Measurements from ENCODE around the gene OR4K13.

Gene OR4K13, protein sequence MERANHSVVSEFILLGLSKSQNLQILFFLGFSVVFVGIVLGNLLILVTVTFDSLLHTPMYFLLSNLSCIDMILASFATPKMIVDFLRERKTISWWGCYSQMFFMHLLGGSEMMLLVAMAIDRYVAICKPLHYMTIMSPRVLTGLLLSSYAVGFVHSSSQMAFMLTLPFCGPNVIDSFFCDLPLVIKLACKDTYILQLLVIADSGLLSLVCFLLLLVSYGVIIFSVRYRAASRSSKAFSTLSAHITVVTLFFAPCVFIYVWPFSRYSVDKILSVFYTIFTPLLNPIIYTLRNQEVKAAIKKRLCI

DNA sequence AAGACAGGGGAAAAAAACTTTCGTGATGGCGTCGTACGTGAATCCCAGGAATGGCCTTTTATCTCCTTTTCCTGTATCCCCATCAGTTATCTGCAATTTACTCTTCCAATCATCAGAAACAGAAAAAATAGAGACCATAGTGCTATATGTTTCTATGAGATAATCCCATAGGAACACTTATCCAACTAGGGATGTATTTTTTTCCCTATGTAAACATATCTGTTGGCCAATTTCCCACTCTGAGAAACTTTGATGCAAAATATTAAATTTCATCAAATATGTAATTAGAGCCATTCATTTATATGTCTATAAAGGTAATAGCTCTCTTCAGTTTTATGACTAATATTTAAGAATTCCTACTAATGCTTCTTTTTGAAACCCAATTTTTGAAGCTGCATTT lies at the start of gene OR4K13:
OR4K13 (minus strand) TSS at position 101 of the 400 bp plus-strand sequence. CDS start 1,280 bp downstream, outside the sequence.
- no peak for TF ChIP-seq GATA2 (IDR thresholded peaks at IDR 0.05; ENCODE audit: low read depth, low read length)
- no peak for TF ChIP-seq GATA3 (IDR thresholded peaks at IDR 0.05; ENCODE audit: low read depth, low read length)

DNA sequence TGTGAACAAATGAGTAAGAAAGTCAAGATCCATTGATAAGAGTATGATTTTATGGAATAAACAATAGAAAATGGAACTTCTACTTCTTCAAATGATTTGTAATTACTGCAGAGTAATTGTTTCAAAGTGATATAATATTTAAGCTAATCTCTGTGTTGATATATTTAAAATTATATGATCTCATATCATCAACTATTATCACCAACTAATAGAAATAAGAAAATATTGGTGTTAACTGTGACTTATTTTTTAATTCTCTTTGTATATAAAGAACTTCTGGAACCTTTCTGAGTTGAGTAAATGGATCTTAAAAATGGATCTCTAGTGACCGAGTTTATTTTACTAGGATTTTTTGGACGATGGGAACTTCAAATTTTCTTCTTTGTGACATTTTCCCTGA lies 23.9 kb upstream of the OR4K13 start, which contains the start of gene OR4L1:
OR4L1 (plus strand) TSS at position 301 of the 400 bp plus-strand sequence; CDS start at position 301, 0 bp downstream.
- TF ChIP-seq GATA2 (IDR thresholded peaks at IDR 0.05; ENCODE audit: low read depth, low read length): no peak
- no peak for TF ChIP-seq GATA3 (IDR thresholded peaks at IDR 0.05; ENCODE audit: low read depth, low read length)

DNA sequence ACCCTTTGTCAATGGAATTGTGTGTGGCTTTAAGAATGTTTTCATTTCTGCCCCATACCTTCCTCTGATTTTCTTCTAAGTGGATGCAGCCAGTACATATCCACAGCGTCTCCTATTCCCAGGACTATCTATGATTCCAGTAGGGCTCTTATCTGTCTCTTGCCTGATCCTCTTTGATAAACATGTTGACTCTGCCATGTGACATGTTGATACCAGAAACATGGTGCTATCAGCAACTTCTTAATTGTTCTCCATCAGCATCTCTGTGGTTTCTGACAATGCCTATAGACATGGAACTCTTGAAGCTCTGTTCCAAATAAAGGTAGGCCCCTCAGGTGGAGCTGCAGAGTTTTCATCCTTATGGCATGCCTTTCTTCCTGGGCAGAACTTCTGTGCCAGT lies 12.4 kb upstream of the OR4K13 start:
- TF ChIP-seq GATA2 (IDR thresholded peaks at IDR 0.05; ENCODE audit: low read depth, low read length) (no peak), GATA3 (IDR thresholded peaks at IDR 0.05; ENCODE audit: low read depth, low read length) (no peak)

DNA sequence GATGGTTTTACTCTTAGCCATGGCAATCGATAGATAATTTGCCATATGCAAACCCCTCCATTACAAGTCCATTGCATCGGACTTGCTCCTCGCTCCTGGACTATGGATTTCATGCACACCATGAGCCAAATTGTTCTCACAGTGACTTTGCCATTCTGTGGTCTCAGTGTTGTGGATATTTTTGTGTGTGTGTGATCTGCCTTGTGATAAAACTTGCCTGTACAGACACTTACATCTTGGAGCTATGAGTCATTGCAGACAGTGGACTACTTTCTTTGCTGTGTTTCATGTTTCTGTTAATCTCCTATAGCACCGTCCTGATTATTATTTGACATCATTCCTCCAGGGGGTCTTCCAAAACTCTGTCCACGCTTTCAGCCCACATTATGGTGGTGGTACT lies 8.4 kb upstream of the OR4K13 start:
- TF ChIP-seq GATA2 (IDR thresholded peaks at IDR 0.05; ENCODE audit: low read depth, low read length) (no peak), GATA3 (IDR thresholded peaks at IDR 0.05; ENCODE audit: low read depth, low read length) (no peak)

DNA sequence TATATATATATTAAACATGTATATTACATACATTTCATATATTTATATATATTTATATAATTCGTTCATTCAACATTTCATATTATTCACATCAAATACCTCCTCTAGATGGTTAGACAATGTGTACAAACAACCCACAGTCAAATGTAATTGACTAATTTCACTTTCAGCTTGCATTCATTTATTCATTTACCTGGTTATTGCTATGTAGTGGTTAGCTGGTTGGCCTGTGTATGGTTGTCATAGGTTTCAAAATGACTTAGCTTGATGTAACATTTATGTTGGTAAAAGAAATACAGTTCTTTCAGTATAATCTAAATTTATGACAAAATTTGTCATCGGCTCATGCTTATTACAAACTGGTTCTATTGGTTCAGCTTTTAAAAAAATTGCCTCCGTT lies 389 bp downstream of the OR4K13 start:
- TF ChIP-seq GATA3 (IDR thresholded peaks at IDR 0.05; ENCODE audit: low read depth, low read length) (no peak), GATA2 (IDR thresholded peaks at IDR 0.05; ENCODE audit: low read depth, low read length) (no peak)

DNA sequence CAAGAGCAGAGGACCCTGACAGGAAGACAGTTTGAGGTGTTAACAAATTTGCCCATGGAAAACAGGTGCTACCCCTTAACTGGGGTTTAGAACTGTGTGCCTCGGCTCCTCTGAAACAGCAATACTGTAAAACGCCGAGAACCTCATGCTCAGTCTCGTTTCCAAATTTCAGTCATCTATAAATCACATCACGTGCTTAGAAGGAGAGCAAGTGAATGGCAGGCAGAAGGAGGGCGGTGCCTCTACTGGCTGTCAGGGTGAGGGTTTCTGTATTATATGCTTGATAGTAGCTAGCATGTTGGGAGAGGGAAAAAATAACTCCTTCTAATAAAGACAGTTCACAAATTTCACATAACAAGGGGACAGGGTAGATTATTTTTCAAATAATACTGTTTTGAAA lies 4.8 kb downstream of the OR4K13 start:
- TF ChIP-seq GATA2 (IDR thresholded peaks at IDR 0.05; ENCODE audit: low read depth, low read length) (no peak), GATA3 (IDR thresholded peaks at IDR 0.05; ENCODE audit: low read depth, low read length) (no peak)

DNA sequence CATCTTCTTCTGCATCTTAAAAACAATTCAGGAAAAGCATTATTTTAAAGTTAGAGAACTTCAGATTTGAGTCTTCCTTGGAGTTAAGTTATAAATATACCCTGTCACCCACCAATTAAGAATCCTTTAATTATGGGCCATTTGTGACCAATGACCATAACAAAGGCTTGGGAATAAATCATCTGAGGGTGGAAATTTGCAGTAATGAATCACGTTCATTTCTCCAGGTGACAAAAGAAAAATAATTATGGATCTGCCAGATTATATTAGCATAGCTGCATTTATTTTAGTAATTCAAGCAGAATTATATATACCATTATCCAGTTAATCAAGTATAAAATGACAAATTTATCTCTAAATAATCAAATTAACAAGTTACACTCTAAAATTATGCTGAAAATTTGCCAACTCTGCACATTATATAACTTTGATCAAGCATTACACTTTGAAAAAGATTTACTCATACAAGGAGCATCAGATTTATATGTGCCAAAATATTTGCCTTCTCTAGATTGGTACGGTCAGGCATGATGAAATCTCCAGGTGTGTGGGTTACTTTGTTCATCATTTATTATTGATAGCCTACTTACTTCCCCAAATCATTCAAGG lies 16.5 kb downstream of the OR4K13 start, which contains the start of gene OR4K14:
OR4K14 (minus strand) TSS at position 51 of the 609 bp plus-strand sequence. CDS start 4,114 bp downstream, outside the sequence.
- TF ChIP-seq GATA3 (IDR thresholded peaks at IDR 0.05; ENCODE audit: low read depth, low read length) (no peak), GATA2 (IDR thresholded peaks at IDR 0.05; ENCODE audit: low read depth, low read length) (no peak)

DNA sequence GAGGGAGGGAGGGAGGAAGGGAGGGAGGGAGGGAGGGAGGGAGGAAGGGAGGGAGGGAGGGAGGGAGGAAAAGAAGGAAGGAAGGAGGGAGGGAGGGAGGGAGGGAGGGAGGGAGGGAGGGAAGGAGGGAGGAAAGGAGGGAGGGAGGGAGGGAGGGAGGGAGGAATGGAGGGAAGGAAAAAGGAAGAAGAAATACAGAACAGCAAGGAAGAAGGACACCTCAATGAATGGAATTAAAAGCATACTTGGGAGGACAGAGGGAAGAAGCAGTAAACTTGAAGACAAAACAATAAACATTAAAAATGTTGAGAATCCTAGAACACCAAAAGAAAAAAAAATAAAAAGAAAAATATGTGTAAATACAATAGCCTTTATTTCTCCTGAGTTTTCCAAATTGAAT lies 27.7 kb downstream of the OR4K13 start:
- no peak for TF ChIP-seq GATA2 (IDR thresholded peaks at IDR 0.05; ENCODE audit: low read depth, low read length)
- TF ChIP-seq GATA3 (IDR thresholded peaks at IDR 0.05; ENCODE audit: low read depth, low read length): no peak

DNA sequence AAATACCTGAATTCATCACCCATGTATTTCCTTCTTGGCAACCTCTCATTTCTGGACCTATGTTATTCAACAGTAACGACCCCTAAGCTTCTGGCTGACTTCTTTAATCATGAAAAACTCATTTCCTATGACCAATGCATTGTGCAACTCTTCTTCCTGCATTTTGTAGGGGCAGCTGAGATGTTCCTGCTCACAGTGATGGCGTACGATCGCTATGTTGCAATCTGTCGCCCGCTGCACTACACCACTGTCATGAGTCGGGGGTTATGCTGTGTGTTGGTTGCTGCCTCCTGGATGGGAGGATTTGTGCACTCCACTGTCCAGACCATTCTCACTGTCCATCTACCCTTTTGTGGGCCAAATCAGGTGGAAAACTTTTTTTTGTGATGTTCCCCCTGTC lies 33.5 kb downstream of the OR4K13 start:
- no peak for TF ChIP-seq GATA2 (IDR thresholded peaks at IDR 0.05; ENCODE audit: low read depth, low read length)
- no peak for TF ChIP-seq GATA3 (IDR thresholded peaks at IDR 0.05; ENCODE audit: low read depth, low read length)

DNA sequence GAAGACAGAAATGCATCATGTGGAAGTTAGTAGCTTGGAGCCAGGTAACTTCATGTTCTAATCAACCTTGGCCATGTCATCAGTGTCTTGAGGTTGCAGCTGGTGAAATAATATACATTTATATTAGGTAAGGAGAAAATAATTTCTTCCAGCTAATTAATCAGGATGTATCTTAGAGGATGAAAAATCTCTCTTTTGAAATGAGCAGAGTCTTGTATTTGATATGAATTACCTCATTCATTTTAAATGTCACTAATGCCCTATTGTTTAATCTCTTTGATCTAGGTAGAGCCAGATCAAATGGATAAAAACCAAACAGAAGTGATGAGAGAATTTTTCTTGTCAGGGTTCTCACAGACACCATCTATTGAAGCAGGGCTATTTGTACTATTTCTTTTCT lies 34.0 kb downstream of the OR4K13 start, which contains the start of gene OR4Q2:
OR4Q2 (plus strand) TSS at position 301 of the 400 bp plus-strand sequence.
- TF ChIP-seq GATA3 (IDR thresholded peaks at IDR 0.05; ENCODE audit: low read depth, low read length): no peak
- no peak for TF ChIP-seq GATA2 (IDR thresholded peaks at IDR 0.05; ENCODE audit: low read depth, low read length)

DNA sequence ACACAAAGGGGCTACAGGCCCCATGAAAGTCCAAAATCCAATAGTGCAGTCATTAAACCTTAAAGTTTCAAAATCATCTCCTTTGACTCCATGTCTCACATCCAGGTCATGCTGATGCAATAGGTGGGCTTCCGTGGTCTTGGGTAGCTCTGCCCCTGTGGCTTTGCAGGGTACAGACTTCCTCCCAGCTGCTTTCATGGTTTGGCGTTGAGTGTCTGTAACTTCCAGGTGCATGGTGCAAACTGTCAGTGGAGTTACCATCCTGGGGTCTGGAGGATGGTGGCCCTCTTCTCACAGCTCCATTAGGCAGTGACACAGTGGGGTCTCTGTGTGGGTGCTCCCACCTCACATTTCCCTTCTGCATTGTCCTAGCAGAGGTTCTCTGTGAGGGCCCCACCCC lies 42.4 kb downstream of the OR4K13 start:
- TF ChIP-seq GATA3 (IDR thresholded peaks at IDR 0.05; ENCODE audit: low read depth, low read length) (no peak), GATA2 (IDR thresholded peaks at IDR 0.05; ENCODE audit: low read depth, low read length) (no peak)
